H9 (cell line): ENCODE results near the gene ADCK2. TPM values are rescaled to one million over a fixed set of nuclear protein-coding genes. Genes with fewer than 3 reads are reported as not detected.
A peak's percentile ranks its signal among the peaks of the same experiment; 100 is the strongest.

Source experiments
- DNase-seq: peaks from one replicate; pipeline ENCODE4 v3.0.0-alpha.2; 2017
- H2AFZ ChIP-seq: one replicate; pipeline ENCODE4 v1.6.1; 2013; ENCODE audit warnings: mild to moderate bottlenecking, low read length, control low read depth, moderate library complexity
- H2AK5ac ChIP-seq: 2 replicates; pipeline ENCODE4 v1.6.1; 2013; ENCODE audit warnings: low read length, control low read depth, mixed read lengths; ENCODE audit not compliant: insufficient read length
- H2BK120ac ChIP-seq: one replicate; pipeline ENCODE4 v1.6.1; 2013; ENCODE audit warnings: low read depth, mild to moderate bottlenecking, low read length, control low read depth, inconsistent platforms; ENCODE audit not compliant: poor library complexity, severe bottlenecking
- H2BK12ac ChIP-seq: 2 replicates; pipeline ENCODE4 v1.6.1; 2013; ENCODE audit warnings: low read length, control low read depth, mixed read lengths, low read depth; ENCODE audit not compliant: insufficient read length
- H2BK15ac ChIP-seq: 2 replicates; pipeline ENCODE4 v1.6.1; 2013; ENCODE audit warnings: low read depth, low read length, control low read depth
- H2BK20ac ChIP-seq: one replicate; pipeline ENCODE4 v1.6.1; 2013; ENCODE audit warnings: low read depth, mild to moderate bottlenecking, low read length, control low read depth, inconsistent platforms; ENCODE audit not compliant: poor library complexity, severe bottlenecking
- H2BK5ac ChIP-seq: 2 replicates; pipeline ENCODE4 v1.6.1; 2013; ENCODE audit warnings: low read length, control low read depth, mixed read lengths; ENCODE audit not compliant: insufficient read length
- H3K14ac ChIP-seq: 2 replicates; pipeline ENCODE4 v1.6.1; 2013; ENCODE audit warnings: low read length, control low read depth; ENCODE audit not compliant: insufficient read depth
- H3K18ac ChIP-seq: 2 replicates; pipeline ENCODE4 v1.6.1; 2013; ENCODE audit warnings: low read depth, mild to moderate bottlenecking, mixed read lengths, low read length, control low read depth; ENCODE audit not compliant: insufficient read length
- H3K23ac ChIP-seq: 2 replicates; pipeline ENCODE4 v1.6.1; 2013; ENCODE audit warnings: low read length, control low read depth, mixed read lengths, low read depth; ENCODE audit not compliant: insufficient read length
- H3K23me2 ChIP-seq: 2 replicates; pipeline ENCODE4 v1.6.1; 2013; ENCODE audit warnings: low read depth, mild to moderate bottlenecking, mixed read lengths, low read length, control low read depth; ENCODE audit not compliant: insufficient read length, poor library complexity, severe bottlenecking
- H3K27ac ChIP-seq: 2 replicates; pipeline ENCODE4 v1.5.1; 2013; ENCODE audit warnings: low read length, control low read depth, mixed read lengths, low read depth; ENCODE audit not compliant: insufficient read length
- H3K27me3 ChIP-seq: 2 replicates; pipeline ENCODE4 v1.6.1; 2013; ENCODE audit warnings: low read length, control low read depth, inconsistent platforms; ENCODE audit not compliant: insufficient read depth
- H3K4ac ChIP-seq: 2 replicates; pipeline ENCODE4 v1.6.1; 2013; ENCODE audit warnings: low read depth, mild to moderate bottlenecking, control low read depth, inconsistent platforms, low read length, moderate library complexity
- H3K4me1 ChIP-seq: 2 replicates; pipeline ENCODE4 v1.6.1; 2013; ENCODE audit warnings: low read length, control low read depth, inconsistent platforms; ENCODE audit not compliant: insufficient read depth
- H3K4me2 ChIP-seq: 2 replicates; pipeline ENCODE4 v1.6.1; 2013; ENCODE audit warnings: low read length, control low read depth, mixed read lengths; ENCODE audit not compliant: insufficient read length, insufficient read depth
- H3K56ac ChIP-seq: 2 replicates; pipeline ENCODE4 v1.6.1; 2013; ENCODE audit warnings: low read depth, mild to moderate bottlenecking, mixed read lengths, low read length, control low read depth; ENCODE audit not compliant: insufficient read length
- H3K79me1 ChIP-seq: 2 replicates; pipeline ENCODE4 v1.6.1; 2013; ENCODE audit warnings: low read depth, mild to moderate bottlenecking, moderate library complexity, low read length, control low read depth, inconsistent platforms; ENCODE audit not compliant: insufficient read depth, poor library complexity, severe bottlenecking
- H3K79me2 ChIP-seq: 2 replicates; pipeline ENCODE4 v1.6.1; 2013; ENCODE audit warnings: low read length, control low read depth, inconsistent platforms; ENCODE audit not compliant: insufficient read depth
- H3K9ac ChIP-seq: 2 replicates; pipeline ENCODE4 v1.6.1; 2013; ENCODE audit warnings: low read length, control low read depth, mixed read lengths; ENCODE audit not compliant: insufficient read length; ENCODE audit errors: extremely low read depth
- H3K9me3 ChIP-seq: one replicate; pipeline ENCODE4 v1.6.1; 2013; ENCODE audit warnings: low read depth, low read length, inconsistent platforms; ENCODE audit not compliant: control insufficient read depth
- H3T11ph ChIP-seq: one replicate; pipeline ENCODE4 v1.6.1; 2013; ENCODE audit warnings: mild to moderate bottlenecking, low read length, control low read depth, inconsistent platforms
- H4K20me1 ChIP-seq: one replicate; pipeline ENCODE4 v1.6.1; 2013; ENCODE audit not compliant: control insufficient read depth, insufficient read length, insufficient read depth
- H4K5ac ChIP-seq: 2 replicates; pipeline ENCODE4 v1.6.1; 2013; ENCODE audit warnings: low read depth, mild to moderate bottlenecking, mixed read lengths, low read length, control low read depth; ENCODE audit not compliant: insufficient read length
- H4K8ac ChIP-seq: replicated peaks from 2 replicates; pipeline ENCODE4 v1.6.1; 2013; ENCODE audit warnings: low read length, control low read depth, mixed read lengths, low read depth; ENCODE audit not compliant: insufficient read length
- H4K91ac ChIP-seq: 2 replicates; pipeline ENCODE4 v1.6.1; 2013; ENCODE audit warnings: low read depth, mild to moderate bottlenecking, moderate library complexity, mixed read lengths, low read length, control low read depth; ENCODE audit not compliant: insufficient read length
- H3K27ac Mint-ChIP-seq, 3 experiments: 2 replicates in 2 of 3; 3 replicates in 1 of 3; pipeline ENCODE4 v1.8.0; 2020 to 2021; ENCODE audit warnings: mixed read lengths in 3 of 3, mild to moderate bottlenecking in 1 of 3, moderate library complexity in 1 of 3
- H3K27me3 Mint-ChIP-seq: 2 replicates; pipeline ENCODE4 v1.8.0; 2021; ENCODE audit warnings: low read depth, mild to moderate bottlenecking, moderate library complexity, mixed read lengths
- H3K36me3 Mint-ChIP-seq, 3 experiments: 2 replicates in 2 of 3; 3 replicates in 1 of 3; pipeline ENCODE4 v1.8.0; 2020 to 2021; ENCODE audit warnings: low read depth in 3 of 3, mixed read lengths in 3 of 3; ENCODE audit not compliant: insufficient read depth in 1 of 3
- H3K4me1 Mint-ChIP-seq, 2 experiments: 2 replicates each; pipeline ENCODE4 v1.8.0; 2020; ENCODE audit warnings: mixed read lengths in 2 of 2
- H3K4me3 Mint-ChIP-seq, 2 experiments: 2 replicates in 1 of 2; 3 replicates in 1 of 2; pipeline ENCODE4 v1.8.0; 2020 to 2021; ENCODE audit warnings: mild to moderate bottlenecking in 2 of 2, mixed read lengths in 2 of 2, moderate library complexity in 1 of 2
- H3K9me3 Mint-ChIP-seq, 2 experiments: 2 replicates in 1 of 2; 3 replicates in 1 of 2; pipeline ENCODE4 v1.8.0; 2020; ENCODE audit warnings: mild to moderate bottlenecking in 2 of 2, mixed read lengths in 2 of 2, moderate library complexity in 1 of 2
- CTCF ChIP-seq: fragments of 200-600 bp; sonication (generic); conservative IDR thresholded peaks from 3 replicates; pipeline ENCODE4 v1.8.0; 2021; ENCODE audit warnings: antibody characterized with exemption, mild to moderate bottlenecking
- WGBS: extraction: QIAGEN DNeasy Blood & Tissue Kit; methylation state at CpG from one replicate; pipeline ENCODE4 v1.1.7; 2013; ENCODE audit warnings: missing lambda C conversion rate, low lambda C conversion rate, mixed read lengths; ENCODE audit not compliant: insufficient read length; ENCODE audit errors: extremely low coverage; 5-methylcytosine and 5-hydroxymethylcytosine counted together
- total RNA-seq: library from RNA; stranded (reverse); gene quantifications from 2 replicates; pipeline ENCODE4 v1.2.1, GENCODE V29; 2021

Gene ADCK2
- total RNA-seq, 1 experiment from 2014 or later = 12.4 TPM

DNA sequence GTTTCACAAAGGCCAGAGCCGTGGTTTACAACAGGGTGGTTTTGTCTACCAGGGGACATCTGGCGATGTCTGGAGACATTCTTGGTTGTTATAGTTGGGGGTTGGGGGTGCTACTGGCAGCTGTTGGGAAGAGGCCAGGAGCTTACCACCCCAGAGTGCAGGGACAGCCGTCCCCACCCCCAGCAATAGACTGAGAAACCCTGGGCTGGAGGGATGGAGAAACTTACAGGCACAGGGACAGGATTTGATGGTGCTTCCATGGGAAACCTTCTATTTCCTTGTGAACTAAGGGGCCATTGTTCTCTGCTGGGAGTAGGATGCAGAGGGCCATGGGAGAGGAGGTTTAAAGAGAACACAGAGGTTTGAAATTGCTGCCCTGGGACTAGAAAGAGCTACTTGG is 10.9 kb downstream of the ADCK2 start:
- no peak overlapping the region for H4K8ac ChIP-seq
- no peak overlapping the region for H2BK5ac ChIP-seq
- no peak overlapping the region for H4K91ac ChIP-seq
- no peak overlapping the region for H3K4ac ChIP-seq
- H3K23me2 ChIP-seq = no peaks in the 10 kb centered on the region
- DNase-seq = no peak
- H3K18ac ChIP-seq = no peak overlapping the region
- Mint-ChIP-seq H3K9me3 (no peaks in the 10 kb centered on the region), H3K36me3 (peaks cover 1 to 34% (median 13%) of the 10 kb centered on the region in 3 experiments; a peak in 5 of 7 replicates), H3K4me1 (peaks cover 0 to 7% of the 10 kb centered on the region in 2 experiments; a peak in 2 of 4 replicates), H3K27me3 (no peaks in the 10 kb centered on the region; the same call in 1 of the 2 replicates), H3K27ac (peak overlapping the region in 2 of 3 experiments; percentile 2 to 44; a peak in 2 of 7 replicates), H3K4me3 (no peak overlapping the region)
- H3K79me1 ChIP-seq = no peaks in the 10 kb centered on the region
- no peaks in the 10 kb centered on the region for H3K79me2 ChIP-seq
- no peak overlapping the region for H2AK5ac ChIP-seq
- H3K9ac ChIP-seq = no peak overlapping the region
- H3K9me3 ChIP-seq = no peaks in the 10 kb centered on the region
- no peak overlapping the region for H2BK120ac ChIP-seq
- no peak overlapping the region for H3K56ac ChIP-seq
- H3T11ph ChIP-seq = no peak overlapping the region
- H4K20me1 ChIP-seq = no peaks in the 10 kb centered on the region
- no peak overlapping the region for H2BK20ac ChIP-seq
- H3K14ac ChIP-seq = no peak overlapping the region
- H3K27me3 ChIP-seq = no peaks in the 10 kb centered on the region; the same call in 1 of the 2 replicates
- no peak overlapping the region for H4K5ac ChIP-seq
- H2BK15ac ChIP-seq = no peak overlapping the region
- H2BK12ac ChIP-seq = no peak overlapping the region
- no peaks in the 10 kb centered on the region for H3K4me1 ChIP-seq
- no peak overlapping the region for H2AFZ ChIP-seq
- no peak overlapping the region for H3K4me2 ChIP-seq
- no peak overlapping the region for H3K23ac ChIP-seq
- no peak for TF ChIP-seq CTCF
- no peak overlapping the region for H3K27ac ChIP-seq
- WGBS = no CpG with 5 or more reads among the region's 3 CpGs
